K562 (cell line): ENCODE results near the gene FLVCR2. TPM values are rescaled to one million over a fixed set of nuclear protein-coding genes. Genes with fewer than 3 reads are reported as not detected.

Experiments used
- ATAC-seq: fragments of 200-7000 bp; cut with Tn5 transposase; 3 replicates; pipeline ENCODE4 v1.9.1; 2020; ENCODE audit warnings: moderate library complexity
- BruUV-seq: library from RNA; stranded (reverse); fragments of 400-500 nt; replicated peaks from 2 replicates; lab custom pipeline; 2021; lab: Mats Ljungman, UMichigan
- CTCF ChIA-PET: fragments of 300-600 bp; formaldehyde crosslinking; extraction: SDS; loops from one replicate; lab custom pipeline; 2021; ENCODE audit warnings: low intra/inter-chr PET ratio; lab: Yijun Ruan, JAX
- POLR2A ChIA-PET: fragments of 300-600, 350-650 bp; sonication (Branson Sonifier 250); formaldehyde crosslinking; extraction: SDS; loops from one replicate; lab custom pipeline; 2021; ENCODE audit warnings: antibody characterized with exemption, inconsistent platforms; lab: Yijun Ruan, JAX
- DNase-seq, 4 experiments: peaks; one replicate each; pipeline versions ENCODE4 v3.0.0 to v3.0.0-alpha.2; 2011 to 2018; ENCODE audit warnings: low spot score in 3 of 4, mixed read lengths in 3 of 4; ENCODE audit errors: extremely low read depth in 1 of 4
- FAIRE-seq: peaks from 2 replicates; lab custom pipeline; 2011; peaks lifted over from hg19 to GRCh38; lab: Jason Lieb, UNC
- H2AFZ ChIP-seq: 2 replicates; pipeline ENCODE4 v1.6.0; 2011; ENCODE audit warnings: low read depth, low read length, control low read depth, inconsistent platforms
- H3K27ac ChIP-seq: fragments of 200-600 bp; 3 replicates; pipeline ENCODE4 v1.8.0; 2011; ENCODE audit warnings: low read depth, mild to moderate bottlenecking, control low read depth, inconsistent platforms, low read length, moderate library complexity, mixed read lengths; ENCODE audit errors: extremely low read depth
- H3K27me3 ChIP-seq, 2 experiments: fragments of 300-600 bp in 1 of 2; 2 replicates in 1 of 2; 3 replicates in 1 of 2; pipeline versions ENCODE4 v1.6.0 to v1.8.0; 2011; ENCODE audit warnings: inconsistent platforms in 2 of 2, low read length in 2 of 2, mild to moderate bottlenecking in 1 of 2, mixed read lengths in 1 of 2, moderate library complexity in 1 of 2; ENCODE audit not compliant: control insufficient read depth in 2 of 2, insufficient read depth in 2 of 2
- H3K36me3 ChIP-seq: fragments of 300-600 bp; 3 replicates; pipeline ENCODE4 v1.8.0; 2011; ENCODE audit warnings: mild to moderate bottlenecking, low read length, inconsistent platforms; ENCODE audit not compliant: control insufficient read depth, insufficient read depth
- H3K4me1 ChIP-seq, 2 experiments: fragments of 200-600 bp in 1 of 2; replicated peaks in 1 of 2; 2 replicates in 1 of 2; 3 replicates in 1 of 2; pipeline versions ENCODE4 v1.5.1 to v1.8.0; 2011; ENCODE audit warnings: inconsistent platforms in 2 of 2, low read length in 2 of 2, mild to moderate bottlenecking in 1 of 2, mixed read lengths in 1 of 2, moderate library complexity in 1 of 2; ENCODE audit not compliant: control insufficient read depth in 2 of 2, insufficient read depth in 2 of 2
- H3K4me2 ChIP-seq: 2 replicates; pipeline ENCODE4 v1.6.1; 2011; ENCODE audit warnings: low read length, control low read depth, inconsistent platforms, mixed read lengths; ENCODE audit not compliant: insufficient read depth
- H3K4me3 ChIP-seq: fragments of 200-600 bp; sonication (generic), shearing (Covaris generic); 2 replicates; pipeline ENCODE4 v1.5.1; 2016; ENCODE audit warnings: control low read depth, inconsistent platforms
- H3K79me2 ChIP-seq: fragments of 200-600 bp; 3 replicates; pipeline ENCODE4 v1.8.0; 2011; ENCODE audit warnings: low read length, inconsistent platforms; ENCODE audit not compliant: control insufficient read depth, insufficient read depth
- H3K9ac ChIP-seq, 2 experiments: 2 replicates each; pipeline versions ENCODE4 v1.6.0 to v1.6.1; 2011; ENCODE audit warnings: low read depth in 2 of 2, low read length in 2 of 2, control low read depth in 1 of 2, inconsistent platforms in 1 of 2, mild to moderate bottlenecking in 1 of 2, mixed read lengths in 1 of 2; ENCODE audit not compliant: insufficient read depth in 1 of 2
- H3K9me1 ChIP-seq: one replicate; pipeline ENCODE4 v1.6.0; 2011; ENCODE audit warnings: inconsistent platforms, mild to moderate bottlenecking, low read length, moderate library complexity; ENCODE audit not compliant: control insufficient read depth, insufficient read depth
- H3K9me3 ChIP-seq: replicated peaks from 2 replicates; pipeline ENCODE4 v1.5.1; 2011; ENCODE audit warnings: low read depth, low read length, inconsistent platforms; ENCODE audit not compliant: control insufficient read depth, insufficient read depth
- H4K20me1 ChIP-seq: replicated peaks from 2 replicates; pipeline ENCODE4 v1.6.1; 2011; ENCODE audit warnings: low read length, inconsistent platforms, mixed read lengths; ENCODE audit not compliant: control insufficient read depth, insufficient read depth
- CHD4 ChIP-seq: fragments of 200-600 bp; sonication (generic); IDR thresholded peaks from 3 replicates; pipeline ENCODE4 v1.6.1; 2012; ENCODE audit warnings: low read depth, mild to moderate bottlenecking, mixed read lengths, low read length, inconsistent platforms; ENCODE audit not compliant: insufficient read depth, insufficient replicate concordance, poor library complexity, severe bottlenecking
- EP400 ChIP-seq: fragments of 450-650 bp; IDR thresholded peaks from 2 replicates; pipeline ENCODE4 v1.6.1; 2017; ENCODE audit warnings: antibody characterized with exemption, mild to moderate bottlenecking, moderate library complexity
- ETS2 ChIP-seq: IDR thresholded peaks from 2 replicates; pipeline ENCODE4 v1.6.1; 2016; ENCODE audit warnings: borderline replicate concordance, missing genetic modification characterization, mild to moderate bottlenecking, moderate library complexity, missing compliant biosample characterization; ENCODE audit not compliant: poor library complexity, severe bottlenecking
- EWSR1 ChIP-seq: fragments of 450-650 bp; IDR thresholded peaks from 2 replicates; pipeline ENCODE4 v1.6.1; 2018; ENCODE audit warnings: borderline replicate concordance, mild to moderate bottlenecking, low read depth, moderate library complexity; ENCODE audit not compliant: partially characterized antibody
- MCM5 ChIP-seq: fragments of 450-650 bp; IDR thresholded peaks from 2 replicates; pipeline ENCODE4 v1.6.1; 2016; ENCODE audit warnings: low read depth
- RAD21 ChIP-seq, 2 experiments: fragments of 250-450 bp in 1 of 2; fragments of 450-650 bp in 1 of 2; sonication (Bioruptor Pico) in 1 of 2; formaldehyde crosslinking in 1 of 2; IDR thresholded peaks in 1 of 2; conservative IDR thresholded peaks in 1 of 2; 2 replicates each; pipeline versions ENCODE4 v1.4.0 to v1.8.0; 2020 to 2022; ENCODE audit warnings: mild to moderate bottlenecking in 2 of 2, moderate library complexity in 1 of 2
- SPI1 ChIP-seq: IDR thresholded peaks from 2 replicates; pipeline ENCODE4 v1.6.1; 2011; ENCODE audit warnings: low read depth, low read length, control low read depth, borderline replicate concordance
- WHSC1 ChIP-seq: IDR thresholded peaks from one replicate; pipeline ENCODE4 v1.6.1; 2012; ENCODE audit warnings: low read length, control low read depth, inconsistent platforms
- ZNF3 ChIP-seq: fragments of 250-450 bp; sonication (Bioruptor Pico); IDR thresholded peaks from 2 replicates; pipeline ENCODE4 v1.5.0; 2021; ENCODE audit warnings: mild to moderate bottlenecking, moderate library complexity
- ZNF431 ChIP-seq: sonication (generic); formaldehyde crosslinking; IDR thresholded peaks from 2 replicates; pipeline ENCODE4 v1.8.0; 2022; ENCODE audit warnings: mild to moderate bottlenecking, missing genetic modification reagents
- ZNF77 ChIP-seq: fragments of 250-450 bp; sonication (Bioruptor Pico); IDR thresholded peaks from 2 replicates; pipeline ENCODE4 v1.5.0; 2020
- ZSCAN32 ChIP-seq: fragments of 450-650 bp; formaldehyde crosslinking; IDR thresholded peaks from 2 replicates; pipeline ENCODE4 v1.4.0; 2020; ENCODE audit warnings: mild to moderate bottlenecking, moderate library complexity
- WGBS: fragments of 100-300 bp; shearing (Covaris generic); methylation state at CpG from one replicate; pipeline ENCODE4 v1.1.6; 2016; ENCODE audit warnings: low coverage, mixed read lengths; ENCODE audit not compliant: insufficient coverage; ENCODE audit errors: missing lambda C conversion rate; 5-methylcytosine and 5-hydroxymethylcytosine counted together
- in situ Hi-C: fragments of 300-500 bp; cut with MboI; formaldehyde crosslinking; loops from 4 replicates; pipeline ENCODE4 v1.15.0; 2018; ENCODE audit warnings: inconsistent platforms, mixed read lengths
- intact Hi-C: fragments of 100-400 bp; cut with micrococcal nuclease; formaldehyde crosslinking; loops from 2 replicates; pipeline ENCODE4 v1.14.2; 2022
- polyA plus RNA-seq, 8 experiments: library from polyadenylated mRNA; depleted of rRNA in 4 of 8; stranded (reverse) in 5 of 8; unstranded in 3 of 8; fragments of >200 nt; fragmentation: Nextera tagmentation in 2 of 8; fragmentation: Illumina TruSeq in 1 of 8; extraction: Ambion mirVana in 2 of 8; extraction: Trizol in 1 of 8; gene quantifications; 2 replicates each; pipeline versions ENCODE4 v1.2.1 to v1.2.3, GENCODE V29; 2011 to 2014; ENCODE audit warnings: inconsistent platforms in 1 of 8, missing spikeins in 1 of 8
- total RNA-seq, 7 experiments: library from RNA; depleted of rRNA in 6 of 7; stranded (reverse); fragments of >200 nt in 6 of 7; fragmentation: Illumina TruSeq in 2 of 7; extraction: Trizol in 2 of 7; gene quantifications; 2 replicates each; pipeline versions ENCODE4 v1.2.1 to v1.2.3, GENCODE V29; 2011 to 2021; ENCODE audit warnings: low replicate concordance in 1 of 7
- TF ChIP-seq, protein P1 (sequence below): sonication (generic); formaldehyde crosslinking; IDR thresholded peaks from 2 replicates; pipeline ENCODE4 v1.8.1; 2023; ENCODE audit warnings: mild to moderate bottlenecking, missing genetic modification reagents

The FLVCR2 gene
- total and polyA plus RNA-seq, 9 of the 15 experiments (the other 6 are each of a cell fraction or from before 2014, with no cell fraction given): 1.5 TPM; not detected in 8

DNA sequence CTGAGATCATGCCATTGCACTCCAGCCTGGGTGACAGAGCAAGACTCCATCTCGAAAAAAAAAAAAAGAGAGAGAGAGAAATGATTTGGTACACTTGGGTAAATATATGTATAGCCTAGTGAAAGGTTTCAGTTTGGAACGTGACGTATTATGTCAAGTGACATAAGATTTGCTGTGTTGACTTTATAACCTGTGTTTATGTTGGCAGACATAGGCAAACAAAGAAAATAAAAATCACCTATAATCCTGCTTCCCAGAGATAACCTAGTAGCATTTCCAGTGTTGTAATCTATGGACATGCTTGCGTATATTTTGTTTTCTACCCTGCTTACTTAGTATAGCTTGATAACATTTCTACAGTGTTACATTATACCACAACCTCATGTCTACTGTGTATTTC, 65.6 kb downstream of the FLVCR2 start:
- Histone ChIP-seq H3K36me3 (no peaks in the 10 kb centered on the region), H4K20me1 (no peaks in the 10 kb centered on the region), H3K79me2 (no peaks in the 10 kb centered on the region), H3K9me3 (no peaks in the 10 kb centered on the region), H3K9ac (no peak overlapping the region), H3K4me1 (peaks cover 0 to 5% of the 10 kb centered on the region in 2 experiments; a peak in 2 of 5 replicates), H3K4me3 (no peak overlapping the region), H3K27me3 (peaks cover 0 to 7% of the 10 kb centered on the region in 2 experiments; a peak in 2 of 5 replicates), H2AFZ (no peak overlapping the region), H3K27ac (no peak overlapping the region), H3K4me2 (no peak overlapping the region), H3K9me1 (no peaks in the 10 kb centered on the region)
- intact Hi-C loops: no loop called here
- BruUV-seq: no TSS peak
- FAIRE-seq: no peak
- ChIA-PET POLR2A (no interaction called here), CTCF (no interaction called here)
- DNase-seq: no peak
- no peak for ATAC-seq
- WGBS: 24% methylated on average over 3 of the region's 4 CpGs
- in situ Hi-C loops: no loop called here
- TF ChIP-seq, protein P1, sequence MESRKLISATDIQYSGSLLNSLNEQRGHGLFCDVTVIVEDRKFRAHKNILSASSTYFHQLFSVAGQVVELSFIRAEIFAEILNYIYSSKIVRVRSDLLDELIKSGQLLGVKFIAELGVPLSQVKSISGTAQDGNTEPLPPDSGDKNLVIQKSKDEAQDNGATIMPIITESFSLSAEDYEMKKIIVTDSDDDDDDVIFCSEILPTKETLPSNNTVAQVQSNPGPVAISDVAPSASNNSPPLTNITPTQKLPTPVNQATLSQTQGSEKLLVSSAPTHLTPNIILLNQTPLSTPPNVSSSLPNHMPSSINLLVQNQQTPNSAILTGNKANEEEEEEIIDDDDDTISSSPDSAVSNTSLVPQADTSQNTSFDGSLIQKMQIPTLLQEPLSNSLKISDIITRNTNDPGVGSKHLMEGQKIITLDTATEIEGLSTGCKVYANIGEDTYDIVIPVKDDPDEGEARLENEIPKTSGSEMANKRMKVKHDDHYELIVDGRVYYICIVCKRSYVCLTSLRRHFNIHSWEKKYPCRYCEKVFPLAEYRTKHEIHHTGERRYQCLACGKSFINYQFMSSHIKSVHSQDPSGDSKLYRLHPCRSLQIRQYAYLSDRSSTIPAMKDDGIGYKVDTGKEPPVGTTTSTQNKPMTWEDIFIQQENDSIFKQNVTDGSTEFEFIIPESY: no peak
- TF ChIP-seq SPI1 (no peak), ZNF77 (CRISPR knock-in tag) (no peak), ETS2 (tag) (no peak), ZSCAN32 (CRISPR knock-in tag) (no peak), EWSR1 (no peak), EP400 (no peak), WHSC1 (no peak), ZNF3 (CRISPR knock-in tag) (no peak), ZNF431 (CRISPR knock-in tag) (no peak), RAD21 (CRISPR knock-in tag; conservative IDR thresholded peaks at IDR 0.05 in 1 of 2, IDR thresholded peaks at IDR 0.05 in 1 of 2) (no peak), MCM5 (no peak), CHD4 (no peak)
